B cell (primary cell): ENCODE results near the gene MTG2. TPM values are rescaled to one million over a fixed set of nuclear protein-coding genes. Genes with fewer than 3 reads are reported as not detected.

Experiments used
- ATAC-seq: fragments of 200-7000 bp; cut with Tn5 transposase; one replicate; pipeline ENCODE4 v1.10.0; 2021; ENCODE audit warnings: low read depth, mild to moderate bottlenecking, moderate number of reproducible peaks, moderate library complexity
- CTCF ChIA-PET: fragments of 350-600 bp; sonication (Branson Sonifier 250); formaldehyde crosslinking; loops from one replicate; lab custom pipeline; 2021; ENCODE audit warnings: antibody characterized with exemption, inconsistent platforms; lab: Charles Lee
- POLR2A ChIA-PET: fragments of 350-600 bp; sonication (Branson Sonifier 250); formaldehyde crosslinking; loops from one replicate; lab custom pipeline; 2021; ENCODE audit warnings: antibody characterized with exemption; lab: Charles Lee
- DNase-seq: peaks from one replicate; pipeline ENCODE4 v3.0.0; 2013
- H2AFZ ChIP-seq: 2 replicates; pipeline ENCODE4 v1.6.1; 2012; ENCODE audit warnings: mild to moderate bottlenecking, low read depth, low read length; ENCODE audit not compliant: insufficient read depth, poor library complexity, severe bottlenecking
- H3K27ac ChIP-seq, 2 donors: 1 replicate in 1 of 2; 2 replicates in 1 of 2; pipeline ENCODE4 v1.5.1; 2012 to 2013; ENCODE audit warnings: low read length in 2 of 2, mild to moderate bottlenecking in 2 of 2, moderate library complexity in 1 of 2
- H3K27me3 ChIP-seq, 4 experiments: fragments of 200-600 bp in 1 of 4; sonication (generic) in 1 of 4; replicated peaks in 1 of 4; 1 replicate in 2 of 4; 2 replicates in 2 of 4; pipeline versions ENCODE4 v1.6.1 to v1.7.0; 2013 to 2016; ENCODE audit warnings: low read length in 3 of 4, mild to moderate bottlenecking in 2 of 4, mixed read lengths in 1 of 4, moderate library complexity in 1 of 4; ENCODE audit not compliant: insufficient read depth in 4 of 4, control insufficient read depth in 3 of 4; ENCODE audit errors: control extremely low read depth in 1 of 4
- H3K36me3 ChIP-seq, 2 experiments: replicated peaks in 1 of 2; 1 replicate in 1 of 2; 2 replicates in 1 of 2; pipeline versions ENCODE4 v1.6.1 to v1.7.1; 2013; ENCODE audit warnings: low read length in 1 of 2; ENCODE audit not compliant: insufficient read depth in 2 of 2, control insufficient read depth in 1 of 2; ENCODE audit errors: control extremely low read depth in 1 of 2, extremely low read depth in 1 of 2
- H3K4me1 ChIP-seq, 2 donors: fragments of 200-600 bp in 1 of 2; sonication (generic) in 1 of 2; 1 replicate in 1 of 2; 2 replicates in 1 of 2; pipeline versions ENCODE4 v1.5.1 to v1.6.1; 2013 to 2017; ENCODE audit warnings: low read length in 2 of 2; ENCODE audit not compliant: control insufficient read depth in 2 of 2, insufficient read depth in 2 of 2
- H3K4me2 ChIP-seq: replicated peaks from 2 replicates; pipeline ENCODE3; 2012; ENCODE audit warnings: mild to moderate bottlenecking, low read depth, low read length; ENCODE audit not compliant: poor library complexity, severe bottlenecking
- H3K4me3 ChIP-seq, 5 experiments: fragments of 200-600 bp in 1 of 5; sonication (generic) in 1 of 5; 1 replicate in 3 of 5; 2 replicates in 2 of 5; pipeline versions ENCODE4 v1.5.1 to v1.7.0; 2011 to 2016; ENCODE audit warnings: low read length in 4 of 5, mild to moderate bottlenecking in 4 of 5, low read depth in 2 of 5, control low read depth in 1 of 5, moderate library complexity in 1 of 5; ENCODE audit not compliant: insufficient read depth in 1 of 5; ENCODE audit errors: control extremely low read depth in 1 of 5, extremely low read depth in 1 of 5
- H3K79me2 ChIP-seq: fragments of 200-600 bp; sonication (generic); one replicate; pipeline ENCODE4 v1.6.0; 2016; ENCODE audit warnings: low read length; ENCODE audit not compliant: control insufficient read depth, insufficient read depth
- H3K9ac ChIP-seq: fragments of 200-600 bp; sonication (generic); 2 replicates; pipeline ENCODE4 v1.6.1; 2017; ENCODE audit warnings: mild to moderate bottlenecking, low read length, moderate library complexity
- H3K9me3 ChIP-seq, 3 donors: one replicate each; pipeline versions ENCODE4 v1.6.1 to v1.7.1; 2013; ENCODE audit warnings: low read length in 2 of 3; ENCODE audit not compliant: control insufficient read depth in 2 of 3, insufficient read depth in 1 of 3; ENCODE audit errors: control extremely low read depth in 1 of 3
- H4K20me1 ChIP-seq: 2 replicates; pipeline ENCODE4 v1.6.0; 2012; ENCODE audit warnings: mild to moderate bottlenecking, low read length; ENCODE audit not compliant: insufficient read depth, control insufficient read depth, poor library complexity, severe bottlenecking
- H3K27ac Mint-ChIP-seq: one replicate; pipeline ENCODE4 v1.8.0; 2021; ENCODE audit warnings: mixed read lengths
- H3K27me3 Mint-ChIP-seq: one replicate; pipeline ENCODE4 v1.8.0; 2021; ENCODE audit warnings: mixed read lengths
- H3K4me1 Mint-ChIP-seq: one replicate; pipeline ENCODE4 v1.8.0; 2021; ENCODE audit warnings: mixed read lengths
- H3K4me3 Mint-ChIP-seq: one replicate; pipeline ENCODE4 v1.8.0; 2021; ENCODE audit warnings: mixed read lengths
- H3K9me3 Mint-ChIP-seq: one replicate; pipeline ENCODE4 v1.8.0; 2022; ENCODE audit warnings: mixed read lengths; ENCODE audit not compliant: insufficient read depth
- EZH2 ChIP-seq: IDR thresholded peaks from 2 replicates; pipeline ENCODE4 v1.6.1; 2012; ENCODE audit warnings: borderline replicate concordance, low read depth, mild to moderate bottlenecking, moderate library complexity, low read length; ENCODE audit not compliant: insufficient read depth, poor library complexity, severe bottlenecking
- WGBS: methylation state at CpG from one replicate; pipeline ENCODE4 v1.1.5; 2013; ENCODE audit warnings: missing lambda C conversion rate; ENCODE audit not compliant: insufficient coverage; 5-methylcytosine and 5-hydroxymethylcytosine counted together
- intact Hi-C: fragments of 100-400 bp; cut with micrococcal nuclease; formaldehyde crosslinking; loops from one replicate; pipeline ENCODE4 v1.10.0; 2022
- polyA plus RNA-seq: library from polyadenylated mRNA; depleted of rRNA; stranded (reverse); fragments of >200 nt; gene quantifications from 2 replicates; pipeline ENCODE4 v1.2.3, GENCODE V29; 2012
- total RNA-seq, 2 donors: library from RNA; stranded (reverse); fragments of 120-200 nt in 1 of 2; gene quantifications; 1 replicate in 1 of 2; 2 replicates in 1 of 2; pipeline versions ENCODE4 v1.2.3 to v1.2.4, GENCODE V29; 2013 to 2022
- TF ChIP-seq, protein P1 (sequence below): fragments of 200-600 bp; IDR thresholded peaks from one replicate; pipeline ENCODE4 v1.8.0; 2022; ENCODE audit warnings: antibody characterized with exemption, mild to moderate bottlenecking

MTG2 gene
- total and polyA plus RNA-seq, 2 donors (not counting 1 experiment from before 2014, with no cell fraction given), result 29.6 to 48.4 TPM

DNA sequence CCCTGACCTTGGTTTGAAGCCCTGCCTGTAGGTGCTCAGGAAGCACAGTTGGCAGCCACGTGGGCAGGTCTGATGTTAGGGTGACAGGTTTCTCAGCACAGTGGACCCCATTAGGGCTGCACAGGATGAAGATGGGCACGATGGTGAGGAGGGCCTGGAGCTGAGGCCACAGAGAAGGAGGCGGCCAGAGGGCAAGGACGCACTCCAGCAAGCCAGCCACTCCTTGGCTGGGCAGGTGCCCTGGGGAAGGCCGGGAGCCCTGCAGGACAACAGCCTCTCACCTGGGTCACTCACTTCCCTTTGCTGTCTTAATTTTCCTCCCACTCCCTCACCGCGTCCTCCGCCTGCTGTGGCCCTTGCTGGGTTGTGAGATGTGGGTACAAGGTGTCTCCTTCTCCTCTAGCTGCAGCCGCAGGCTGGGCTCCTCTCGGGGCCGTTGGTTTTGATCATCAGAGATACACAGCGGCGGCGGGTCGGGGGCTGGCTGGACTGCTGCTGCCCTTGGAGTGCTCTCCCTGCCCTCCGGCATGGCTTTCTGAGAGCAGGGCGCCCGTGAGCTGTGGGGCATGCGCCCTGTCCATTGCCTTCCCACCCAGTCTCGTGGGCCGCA, 61.2 kb downstream of the MTG2 start:
- DNase-seq (no peak), ATAC-seq (no peak)
- CTCF ChIA-PET, result no interaction called here
- H3K36me3 ChIP-seq, result peaks cover 0 to 27% of the 10 kb centered on the region in 2 experiments
- TF ChIP-seq, protein P1, sequence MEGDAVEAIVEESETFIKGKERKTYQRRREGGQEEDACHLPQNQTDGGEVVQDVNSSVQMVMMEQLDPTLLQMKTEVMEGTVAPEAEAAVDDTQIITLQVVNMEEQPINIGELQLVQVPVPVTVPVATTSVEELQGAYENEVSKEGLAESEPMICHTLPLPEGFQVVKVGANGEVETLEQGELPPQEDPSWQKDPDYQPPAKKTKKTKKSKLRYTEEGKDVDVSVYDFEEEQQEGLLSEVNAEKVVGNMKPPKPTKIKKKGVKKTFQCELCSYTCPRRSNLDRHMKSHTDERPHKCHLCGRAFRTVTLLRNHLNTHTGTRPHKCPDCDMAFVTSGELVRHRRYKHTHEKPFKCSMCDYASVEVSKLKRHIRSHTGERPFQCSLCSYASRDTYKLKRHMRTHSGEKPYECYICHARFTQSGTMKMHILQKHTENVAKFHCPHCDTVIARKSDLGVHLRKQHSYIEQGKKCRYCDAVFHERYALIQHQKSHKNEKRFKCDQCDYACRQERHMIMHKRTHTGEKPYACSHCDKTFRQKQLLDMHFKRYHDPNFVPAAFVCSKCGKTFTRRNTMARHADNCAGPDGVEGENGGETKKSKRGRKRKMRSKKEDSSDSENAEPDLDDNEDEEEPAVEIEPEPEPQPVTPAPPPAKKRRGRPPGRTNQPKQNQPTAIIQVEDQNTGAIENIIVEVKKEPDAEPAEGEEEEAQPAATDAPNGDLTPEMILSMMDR, result no peak
- TF ChIP-seq EZH2, result no peak
- no peak overlapping the region for H3K9ac ChIP-seq
- H3K27ac ChIP-seq, result no peak overlapping the region
- POLR2A ChIA-PET, result no interaction called here
- Mint-ChIP-seq H3K4me1 (peaks cover 34% of the 10 kb centered on the region), H3K4me3 (no peak overlapping the region), H3K27me3 (no peaks in the 10 kb centered on the region), H3K9me3 (no peaks in the 10 kb centered on the region), H3K27ac (no peak overlapping the region)
- H3K4me2 ChIP-seq, result no peak overlapping the region
- peaks cover 14 to 17% of the 10 kb centered on the region in 2 donors for H3K4me1 ChIP-seq
- no peak overlapping the region for H2AFZ ChIP-seq
- WGBS, result 84% methylated on average over 17 of the region's 21 CpGs
- H3K9me3 ChIP-seq, result no peaks in the 10 kb centered on the region
- peaks cover 100% of the 10 kb centered on the region for H3K79me2 ChIP-seq
- H4K20me1 ChIP-seq, result peaks cover 97% of the 10 kb centered on the region
- H3K4me3 ChIP-seq, result no peak overlapping the region
- intact Hi-C loops, result no loop called here
- no peaks in the 10 kb centered on the region for H3K27me3 ChIP-seq

DNA sequence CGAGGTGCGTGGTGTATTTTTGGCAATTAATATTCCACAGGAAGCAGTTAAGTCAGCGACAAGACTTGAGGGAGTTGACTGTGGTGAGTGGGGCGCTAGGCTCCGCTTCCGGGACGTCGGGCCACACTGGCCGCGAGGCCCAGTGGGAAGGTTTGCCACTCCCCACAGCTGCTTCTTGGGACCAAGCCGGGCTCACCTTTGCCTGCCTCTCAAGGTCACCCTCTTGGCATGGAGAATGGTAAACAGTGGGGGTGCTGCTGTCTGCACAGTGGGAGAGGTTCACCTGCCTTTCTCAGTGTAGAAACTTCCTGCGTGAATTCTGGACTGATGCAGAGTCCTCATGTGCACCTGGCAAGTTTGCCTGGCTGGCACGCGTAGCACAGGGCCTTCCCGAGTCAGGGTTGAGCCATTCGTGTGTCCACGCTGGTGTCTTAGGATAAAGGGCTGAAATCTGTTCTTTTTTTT, 61.8 kb downstream of the MTG2 start:
- H3K4me1 Mint-ChIP-seq, result peaks cover 31% of the 10 kb centered on the region
- WGBS, result 67% methylated on average over 16 of the region's 17 CpGs
- no peak overlapping the region for H2AFZ ChIP-seq
- H3K4me3 Mint-ChIP-seq, result no peak overlapping the region
- ATAC-seq (no peak), DNase-seq (no peak)
- H3K9me3 ChIP-seq, result no peaks in the 10 kb centered on the region
- no peak overlapping the region for H3K27ac ChIP-seq
- H3K4me2 ChIP-seq, result no peak overlapping the region
- peaks cover 12 to 17% of the 10 kb centered on the region in 2 donors for H3K4me1 ChIP-seq
- no peaks in the 10 kb centered on the region for H3K9me3 Mint-ChIP-seq
- ChIA-PET CTCF (no interaction called here), POLR2A (no interaction called here)
- no peak for TF ChIP-seq EZH2
- TF ChIP-seq, protein P1, result no peak
- peaks cover 96% of the 10 kb centered on the region for H4K20me1 ChIP-seq
- H3K9ac ChIP-seq, result no peak overlapping the region
- no peaks in the 10 kb centered on the region for H3K27me3 ChIP-seq
- intact Hi-C loops, result no loop called here
- H3K36me3 ChIP-seq, result peaks cover 0 to 27% of the 10 kb centered on the region in 2 experiments
- H3K27ac Mint-ChIP-seq, result no peak overlapping the region
- H3K27me3 Mint-ChIP-seq, result no peaks in the 10 kb centered on the region
- no peak overlapping the region for H3K4me3 ChIP-seq
- peaks cover 99% of the 10 kb centered on the region for H3K79me2 ChIP-seq
